ENCODE measurements around the gene LMAN1. TPM values are rescaled to one million over a fixed set of nuclear protein-coding genes. Genes with fewer than 3 reads are reported as not detected.

LMAN1 gene
- total and polyA plus RNA-seq, 2 donors (not counting 3 experiments of a cell fraction or from before 2014, with no cell fraction given) = 43.8 to 92.5 TPM

GRCh38 chr18:59372975-59373374 lies 13.9 kb upstream of the LMAN1 start:
- Histone ChIP-seq H4K20me1 (replicated peaks; ENCODE audit: control insufficient read depth, extremely low read depth, insufficient read depth, low read length) (no peaks in the 10 kb centered on the region), H3K27me3 (ENCODE audit: control insufficient read depth in 2 of 2, insufficient read depth in 2 of 2, low read length in 2 of 2) (peaks cover 5 to 9% of the 10 kb centered on the region in 2 experiments), H3K9ac (replicated peaks; ENCODE audit: extremely low read depth, insufficient read depth, low read length) (no peak overlapping the region), H3K36me3 (ENCODE audit: control insufficient read depth in 2 of 2, extremely low read depth in 1 of 2, insufficient read depth in 2 of 2, low read length in 2 of 2) (no peaks in the 10 kb centered on the region), H3K4me1 (ENCODE audit: control insufficient read depth, extremely low read depth, insufficient read depth, low read length) (no peaks in the 10 kb centered on the region), H3K9me3 (replicated peaks; ENCODE audit: control insufficient read depth, insufficient read depth, low read length) (no peaks in the 10 kb centered on the region), H3K27ac (ENCODE audit: insufficient read depth, low read depth, low read length) (no peak overlapping the region), H3K4me3 (replicated peaks in 1 of 3; ENCODE audit: insufficient read depth in 1 of 3, low read depth in 1 of 3, low read length in 3 of 3) (no peak overlapping the region), H3K4me2 (ENCODE audit: insufficient read depth, low read length) (no peak overlapping the region), H3K9me1 (replicated peaks; ENCODE audit: control insufficient read depth, extremely low read depth, insufficient read depth, low read length) (no peaks in the 10 kb centered on the region), H2AFZ (ENCODE audit: low read depth, low read length) (no peak overlapping the region), H3K79me2 (ENCODE audit: control insufficient read depth, insufficient read depth, low read length) (no peaks in the 10 kb centered on the region)
- ChIA-PET CTCF (interaction anchor here (0.7 kb wide), 1 partner anchor 29 kb away, joined by 3 read pairs; no protein-coding TSS in a partner anchor), POLR2A (no interaction called here)
- dilution Hi-C loops (cut with MboI; ENCODE audit: extremely low pct_ligation_motif_present, low sequenced_read_pairs) = no loop called here
- FAIRE-seq = no peak
- no peak for TF ChIP-seq POLR2AphosphoS5 (IDR thresholded peaks at IDR 0.05; ENCODE audit: insufficient read depth, low read depth, low read length)
- no peak for TF ChIP-seq JUN (IDR thresholded peaks at IDR 0.05; ENCODE audit: borderline replicate concordance, insufficient read depth, insufficient read length, low read depth)
- TF ChIP-seq POLR2A (IDR thresholded peaks at IDR 0.05; ENCODE audit: low read depth, low read length) = no peak
- TF ChIP-seq FOS (IDR thresholded peaks at IDR 0.05; ENCODE audit: borderline replicate concordance, insufficient read depth, low read length) = no peak
- no peak for TF ChIP-seq GATA2 (IDR thresholded peaks at IDR 0.05; ENCODE audit: insufficient read depth, insufficient read length, low read depth, low read length)
- TF ChIP-seq EZH2 (IDR thresholded peaks at IDR 0.05; ENCODE audit: borderline replicate concordance, low read depth, low read length, severe bottlenecking) = no peak
- no TSS peak for BruUV-seq (replicated peaks)
- no peak for DNase-seq (ENCODE audit: low read depth, low spot score)
- intact Hi-C loops (cut with micrococcal nuclease) = no loop called here

GRCh38 chr18:59360381-59360780 lies 1.3 kb upstream of the LMAN1 start:
- intact Hi-C loops (cut with micrococcal nuclease) (no loop called here), dilution Hi-C loops (cut with MboI; ENCODE audit: extremely low pct_ligation_motif_present, low sequenced_read_pairs) (no loop called here)
- ChIA-PET CTCF (interaction anchor here (1.4 to 2.3 kb wide), 2 partner anchors 52 to 112 kb away, joined by 4 to 8 read pairs; no protein-coding TSS in a partner anchor), POLR2A (no interaction called here)
- Histone ChIP-seq H3K9me3 (replicated peaks; ENCODE audit: control insufficient read depth, insufficient read depth, low read length) (no peaks in the 10 kb centered on the region), H3K9me1 (replicated peaks; ENCODE audit: control insufficient read depth, extremely low read depth, insufficient read depth, low read length) (no peaks in the 10 kb centered on the region), H3K27ac (ENCODE audit: insufficient read depth, low read depth, low read length) (no peak overlapping the region), H3K27me3 (ENCODE audit: control insufficient read depth in 2 of 2, insufficient read depth in 2 of 2, low read length in 2 of 2) (peaks cover 23 to 38% of the 10 kb centered on the region in 2 experiments), H2AFZ (ENCODE audit: low read depth, low read length) (no peak overlapping the region), H3K36me3 (ENCODE audit: control insufficient read depth in 2 of 2, extremely low read depth in 1 of 2, insufficient read depth in 2 of 2, low read length in 2 of 2) (peaks cover 0 to under 1% of the 10 kb centered on the region in 2 experiments), H3K4me3 (replicated peaks in 1 of 3; ENCODE audit: insufficient read depth in 1 of 3, low read depth in 1 of 3, low read length in 3 of 3) (no peak overlapping the region), H3K79me2 (ENCODE audit: control insufficient read depth, insufficient read depth, low read length) (peaks cover 33% of the 10 kb centered on the region), H4K20me1 (replicated peaks; ENCODE audit: control insufficient read depth, extremely low read depth, insufficient read depth, low read length) (peaks cover 8% of the 10 kb centered on the region), H3K4me1 (ENCODE audit: control insufficient read depth, extremely low read depth, insufficient read depth, low read length) (peaks cover 18% of the 10 kb centered on the region), H3K9ac (replicated peaks; ENCODE audit: extremely low read depth, insufficient read depth, low read length) (no peak overlapping the region), H3K4me2 (ENCODE audit: insufficient read depth, low read length) (no peak overlapping the region)
- DNase-seq (ENCODE audit: low read depth, low spot score) = no peak
- no peak for FAIRE-seq
- BruUV-seq (replicated peaks) = no TSS peak
- no peak for TF ChIP-seq FOS (IDR thresholded peaks at IDR 0.05; ENCODE audit: borderline replicate concordance, insufficient read depth, low read length)

Measured in endothelial cell of umbilical vein (primary cell).